IPS DF 4.7 (cell line): ENCODE data around the gene MCM3AP.
"Not testable (repeated sequence)": the region's sequence is repeated elsewhere in the genome, so short reads cannot be mapped to it uniquely, and the experiment has no call there.

Experiments used
- DNase-seq: peaks from one replicate; pipeline ENCODE4 v3.0.0-alpha.2; 2013; ENCODE audit warnings: low spot score; ENCODE audit errors: extremely low read depth

Gene MCM3AP

DNA sequence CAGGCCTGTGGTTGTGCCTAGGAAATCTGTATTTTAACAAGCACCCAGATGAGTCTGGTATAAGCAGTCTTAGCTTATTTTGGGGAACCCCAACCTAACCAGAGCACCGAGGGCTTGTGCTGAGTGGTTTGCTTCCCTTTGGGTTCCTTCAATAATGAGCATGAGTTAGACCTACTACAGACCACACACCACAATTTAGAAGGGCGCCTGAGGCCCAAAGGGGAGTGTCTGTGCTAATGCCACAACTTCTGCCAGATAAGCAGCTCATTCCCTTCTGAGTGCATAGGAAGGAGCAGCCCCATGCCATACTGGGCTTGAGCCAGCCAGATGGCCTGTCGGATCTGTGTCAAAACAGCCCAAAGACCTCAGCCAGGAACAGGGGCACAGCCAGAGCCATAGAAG lies 41.5 kb downstream of the MCM3AP start:
- DNase-seq, result no peak

DNA sequence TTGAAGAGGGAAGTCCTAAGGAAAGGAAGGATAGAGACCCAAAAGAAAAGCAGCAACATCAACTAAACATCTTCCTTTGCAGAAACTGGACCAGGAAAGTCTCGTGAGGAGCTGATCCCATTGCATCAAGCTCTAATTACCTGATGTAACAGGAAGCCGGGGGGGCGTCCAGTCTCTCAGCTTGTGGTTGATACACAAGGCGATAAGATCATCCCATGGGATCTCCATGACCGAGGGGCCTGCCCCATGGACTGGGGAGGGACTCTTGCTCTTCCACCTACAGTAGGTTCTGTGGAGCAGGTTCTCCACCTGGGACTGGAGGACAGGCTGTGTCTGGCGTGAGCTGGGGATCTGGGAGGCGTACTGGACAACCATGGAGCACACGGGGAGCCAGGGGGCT lies 42.1 kb downstream of the MCM3AP start:
- no peak for DNase-seq

DNA sequence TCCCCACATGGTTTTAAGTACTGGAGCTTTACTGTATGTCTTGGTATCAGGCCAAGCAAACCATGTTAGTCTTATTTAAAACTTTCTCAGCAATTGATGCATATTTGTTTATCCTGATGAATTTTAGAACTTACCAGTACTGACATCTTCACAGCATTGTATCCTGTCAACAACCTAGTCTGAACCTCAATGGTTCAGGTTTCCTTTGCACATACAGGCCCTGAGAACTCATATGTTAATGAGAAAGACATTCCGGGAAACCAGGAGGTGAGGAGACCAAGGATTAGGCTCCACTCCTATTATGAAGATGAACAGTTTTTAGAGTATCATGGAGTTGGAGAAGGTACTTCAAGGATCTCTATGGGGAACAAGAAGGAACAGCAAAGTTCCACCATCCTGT lies 43.8 kb downstream of the MCM3AP start:
- DNase-seq, result not testable (repeated sequence)

DNA sequence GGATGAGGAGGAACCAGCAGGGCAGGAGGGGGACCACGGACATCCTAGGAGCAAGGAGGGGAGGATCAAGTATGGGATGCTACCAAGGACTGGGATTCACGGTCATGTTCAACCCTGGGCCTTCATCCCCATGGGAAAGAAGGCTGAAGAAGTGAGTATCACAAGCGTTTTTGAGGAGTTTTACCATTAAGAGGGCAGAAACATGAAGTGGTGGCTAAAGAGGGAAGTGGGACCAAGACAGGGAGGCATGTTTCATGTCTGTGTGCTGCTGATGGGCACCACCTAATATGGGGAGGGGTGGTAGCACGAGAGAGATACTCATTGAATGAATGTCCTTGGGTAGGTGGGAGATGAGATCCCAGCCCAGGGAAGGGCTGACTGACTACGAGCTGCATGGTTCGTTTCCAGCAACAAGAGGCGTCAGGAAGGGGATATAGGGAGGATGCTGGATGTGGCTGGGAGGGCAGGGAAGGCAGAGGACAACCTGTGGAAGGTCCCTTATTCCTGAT lies 45.5 kb downstream of the MCM3AP start:
- DNase-seq, result no peak

DNA sequence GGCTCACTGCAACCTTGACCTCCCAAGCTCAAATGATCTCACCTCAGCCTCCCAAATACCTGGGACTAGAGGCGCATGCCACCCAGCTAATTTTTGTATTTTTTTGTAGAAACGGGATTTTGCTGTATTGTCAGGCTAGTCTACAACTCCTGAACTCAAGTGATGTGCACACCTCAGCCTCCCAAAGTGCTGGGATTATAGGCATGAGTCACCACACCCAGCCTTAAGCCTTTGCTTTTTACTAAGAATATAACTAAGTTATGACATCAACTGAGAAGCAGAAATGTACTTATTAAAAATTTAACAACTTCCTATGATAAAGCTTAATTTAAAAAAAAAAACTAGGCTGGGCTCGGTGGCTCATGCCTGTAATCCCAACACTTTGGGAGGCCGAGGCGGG lies 47.9 kb downstream of the MCM3AP start:
- DNase-seq, result no peak

DNA sequence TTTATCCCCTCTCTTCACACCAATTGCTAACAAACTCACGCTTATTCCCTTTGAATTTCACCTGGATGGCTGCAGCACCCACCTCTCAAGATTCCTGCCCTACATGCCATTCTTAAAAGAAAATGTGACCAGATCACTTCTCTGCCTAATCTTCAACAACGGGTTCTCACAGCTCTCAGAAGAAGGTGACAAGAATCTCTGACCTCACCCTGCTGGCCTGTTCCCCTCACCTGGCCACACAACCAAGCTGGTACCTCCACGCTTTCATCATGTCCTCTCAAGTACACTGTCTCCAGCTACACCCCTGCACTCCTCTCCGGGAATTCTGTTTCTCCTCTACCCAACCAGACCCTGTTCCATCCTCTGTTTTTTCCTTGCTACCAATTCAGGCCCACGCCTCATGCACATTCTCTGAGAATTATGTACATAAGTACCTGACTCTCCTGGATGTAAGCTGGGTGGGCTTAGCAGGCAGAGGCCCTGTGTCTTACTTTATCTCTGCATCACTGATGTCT lies 50.9 kb downstream of the MCM3AP start:
- no peak for DNase-seq

DNA sequence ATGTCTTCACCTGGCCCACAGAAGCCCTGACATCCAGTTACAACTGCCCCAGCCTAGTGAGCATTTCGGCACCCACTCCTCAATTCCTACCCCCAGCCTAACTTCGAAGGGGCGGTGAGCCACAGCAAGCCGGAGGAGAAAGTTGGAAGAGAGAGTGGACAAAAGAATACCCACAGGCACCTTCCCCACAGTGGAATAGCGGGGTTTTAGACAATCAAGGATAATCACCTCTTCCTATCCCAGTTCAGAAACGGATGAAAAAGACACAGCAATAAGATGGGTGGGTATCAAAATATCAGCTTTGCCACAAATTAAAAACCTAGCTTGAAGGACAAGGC lies 55.5 kb downstream of the MCM3AP start:
- no peak for DNase-seq

DNA sequence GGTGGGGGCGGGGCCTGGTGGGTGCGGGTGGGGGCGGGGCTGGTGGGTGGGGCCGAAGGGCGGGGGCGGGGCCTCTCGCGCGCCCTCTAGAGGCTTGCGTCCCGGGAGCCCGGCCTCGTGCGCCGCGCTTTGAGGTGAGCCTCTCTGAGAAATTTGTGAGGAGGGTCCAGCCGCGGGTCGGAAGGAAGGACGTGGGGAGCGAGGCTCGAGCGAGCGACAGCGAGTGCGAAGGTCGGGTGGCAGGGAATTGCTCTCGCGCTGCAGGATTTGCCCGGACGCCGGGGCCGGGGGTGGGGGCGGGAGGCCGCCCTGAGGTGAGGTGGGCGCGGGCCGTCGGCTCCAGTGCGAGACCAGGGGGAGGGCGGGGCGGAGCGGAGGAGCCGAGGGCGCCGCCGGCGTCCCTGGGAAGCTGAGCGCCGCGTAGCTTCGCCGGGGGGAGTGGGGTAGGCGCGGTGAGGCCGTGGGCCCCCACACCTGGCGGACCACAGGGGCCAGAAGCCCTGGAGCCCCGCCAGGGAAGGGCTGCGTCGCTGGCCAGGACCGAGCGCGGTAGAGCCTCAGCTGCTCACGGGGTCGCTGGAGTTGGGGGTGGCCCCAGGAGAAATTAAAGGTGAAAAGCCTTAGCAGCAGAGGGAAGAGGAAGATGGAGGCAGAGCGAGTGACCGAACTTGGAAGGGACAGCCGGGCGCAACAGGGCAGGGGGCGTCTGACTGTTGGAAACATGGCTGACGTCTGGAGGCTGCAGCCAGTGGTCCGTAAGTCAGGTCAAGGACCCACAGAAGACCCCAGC lies 56.1 kb downstream of the MCM3AP start:
- no peak for DNase-seq

DNA sequence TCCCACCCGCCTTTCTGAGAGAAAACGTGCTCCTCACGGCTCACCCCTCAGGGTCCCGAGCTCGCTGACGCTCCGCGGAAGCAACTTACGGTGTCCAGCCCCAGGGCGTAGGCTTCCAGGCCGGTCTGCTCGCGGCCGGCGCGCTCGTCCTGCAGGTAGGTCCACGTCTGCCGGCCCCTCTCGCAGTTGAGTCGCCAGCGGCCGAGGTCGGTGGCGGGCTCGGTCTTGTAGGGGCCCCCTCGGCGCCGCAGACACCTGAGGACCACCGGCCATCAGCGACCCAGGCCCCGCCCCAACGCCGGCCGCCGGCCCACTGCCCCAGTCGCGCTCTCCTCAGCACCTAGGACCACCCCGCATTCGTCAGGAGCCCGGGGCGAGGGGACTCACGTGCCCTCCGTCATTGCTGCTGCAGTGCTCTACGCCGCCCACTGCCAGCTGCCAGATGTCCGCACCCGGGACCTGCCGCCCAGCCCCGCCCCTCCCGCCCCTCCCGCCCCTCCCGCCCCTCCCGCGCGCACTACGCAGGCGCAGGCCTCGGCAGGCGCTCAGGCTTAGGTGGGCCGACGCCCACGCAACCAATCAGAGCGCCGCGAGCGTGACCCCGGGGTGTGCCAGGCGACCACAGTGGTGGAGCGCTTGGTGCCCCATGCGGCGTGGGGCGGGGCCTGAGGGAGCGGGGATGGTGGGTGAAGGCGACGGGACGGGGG lies 56.9 kb downstream of the MCM3AP start, which contains the start of gene LSS:
Gene LSS (minus strand): TSS at position 430 of the 707 bp plus-strand sequence. CDS start 29 bp downstream, at position 401.
- DNase-seq, result peak; percentile 60

DNA sequence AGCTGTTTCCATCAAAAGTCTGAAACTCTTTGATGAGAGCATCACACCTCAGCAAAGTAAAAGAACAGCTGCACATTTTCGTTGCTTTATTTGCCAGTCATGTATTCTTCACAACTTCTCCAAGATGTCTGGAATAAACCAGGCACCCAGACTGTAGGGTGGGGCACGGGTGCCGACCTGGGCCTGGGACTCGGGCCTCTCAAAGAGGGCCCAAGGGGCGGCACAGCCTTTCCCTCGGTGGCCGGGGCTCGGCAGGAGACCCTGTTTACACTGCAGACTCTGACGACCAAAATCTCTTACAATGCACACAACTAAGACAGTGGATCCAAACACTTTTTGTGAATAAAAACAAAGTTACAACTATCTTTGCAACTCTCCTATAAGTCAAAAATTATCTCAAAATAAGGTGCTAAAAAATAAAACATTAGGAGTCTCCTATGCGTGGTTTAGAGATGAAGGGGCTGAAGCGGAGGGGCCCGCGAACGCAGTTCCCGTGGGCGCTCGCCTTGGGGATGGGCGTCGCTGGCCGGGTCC lies 57.5 kb downstream of the MCM3AP start:
- no peak for DNase-seq

DNA sequence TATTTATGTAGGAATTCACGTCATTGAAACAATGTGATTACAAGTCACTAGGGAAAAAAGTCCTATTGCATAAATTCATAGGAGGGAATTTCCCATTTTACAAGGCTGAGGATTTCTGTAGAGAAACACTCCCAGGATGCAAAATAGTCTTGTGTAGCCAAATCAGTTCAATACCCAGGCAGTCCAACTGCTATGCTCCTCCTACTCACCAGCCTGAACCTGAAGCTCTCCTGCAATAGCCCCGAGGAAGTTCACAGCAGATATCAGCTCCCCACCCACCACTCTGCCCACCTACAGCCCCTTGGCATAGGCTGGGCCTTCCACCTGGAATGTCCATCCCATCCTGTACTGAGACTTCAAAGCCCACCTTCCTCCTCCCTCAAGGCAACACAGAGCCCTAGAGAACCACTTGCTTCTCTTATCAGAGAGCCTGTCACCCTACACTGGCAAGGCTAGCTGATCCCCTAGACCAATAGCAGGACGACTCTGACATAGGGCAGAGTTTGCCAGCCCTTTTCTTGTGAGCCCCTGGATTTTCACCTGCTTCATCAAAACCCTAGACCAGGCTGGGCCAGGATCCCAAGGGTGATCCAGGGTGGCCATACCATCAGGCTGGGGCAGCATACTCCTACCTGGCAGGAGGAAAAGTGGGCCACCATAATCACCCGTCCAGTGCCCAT lies 58.4 kb downstream of the MCM3AP start:
- DNase-seq, result no peak

DNA sequence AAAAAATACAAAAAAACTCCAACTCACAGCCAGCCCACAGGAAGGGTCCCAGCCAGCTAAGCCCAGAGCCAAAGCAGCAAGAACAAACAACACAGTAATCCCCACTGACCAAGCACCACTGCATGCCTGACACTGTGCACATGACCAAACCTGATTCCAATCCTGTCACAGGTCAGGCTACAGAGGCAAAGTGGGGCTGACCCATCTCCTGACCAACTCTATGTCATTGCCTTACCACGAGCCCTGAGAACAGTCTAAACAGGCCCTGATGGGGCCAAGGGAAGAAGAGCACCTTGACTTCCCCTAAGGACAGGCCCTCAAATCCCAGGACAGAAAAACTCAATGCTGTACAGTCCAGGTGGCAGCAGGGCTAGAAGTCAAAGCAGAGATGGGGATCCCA lies 59.3 kb downstream of the MCM3AP start:
- no peak for DNase-seq

DNA sequence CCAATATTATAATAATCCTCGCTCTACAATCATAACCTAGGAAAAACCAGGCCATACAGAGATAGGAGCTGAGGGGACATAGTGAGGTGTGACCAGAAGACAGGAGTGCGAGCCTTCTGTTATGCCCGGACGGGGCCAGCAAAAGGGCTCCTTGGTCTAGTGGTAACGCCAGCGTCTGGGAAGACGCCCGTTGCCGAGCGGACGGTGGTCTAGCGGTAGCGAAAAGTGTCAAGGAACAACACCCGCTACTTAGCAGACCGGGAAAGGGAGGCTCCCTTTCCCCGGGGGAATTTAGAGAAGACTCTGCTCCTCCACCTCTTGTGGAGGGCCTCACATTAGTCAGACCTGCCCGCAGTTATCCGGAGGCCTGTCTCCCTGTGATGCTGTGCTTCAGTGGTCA lies 61.8 kb downstream of the MCM3AP start:
- DNase-seq, result not testable (repeated sequence)

DNA sequence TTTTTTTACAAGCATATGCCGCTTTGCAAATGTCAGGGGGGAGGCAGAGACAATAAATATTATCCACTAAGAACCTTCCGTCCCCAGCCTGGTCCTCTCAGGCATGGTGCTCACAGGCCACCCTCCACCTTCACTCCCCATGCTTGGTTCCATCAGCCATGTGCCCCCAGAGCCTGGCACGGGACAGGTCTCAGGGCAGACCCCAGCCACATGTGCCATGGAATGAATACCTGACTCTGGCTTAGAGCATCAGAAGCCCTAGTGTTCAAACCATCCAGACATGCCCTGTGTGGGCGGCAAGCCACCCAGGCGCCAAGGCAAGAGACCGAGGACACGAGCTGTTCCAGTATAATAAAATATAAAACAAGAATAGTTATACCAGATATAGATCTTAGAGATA lies 62.2 kb downstream of the MCM3AP start:
- no peak for DNase-seq

DNA sequence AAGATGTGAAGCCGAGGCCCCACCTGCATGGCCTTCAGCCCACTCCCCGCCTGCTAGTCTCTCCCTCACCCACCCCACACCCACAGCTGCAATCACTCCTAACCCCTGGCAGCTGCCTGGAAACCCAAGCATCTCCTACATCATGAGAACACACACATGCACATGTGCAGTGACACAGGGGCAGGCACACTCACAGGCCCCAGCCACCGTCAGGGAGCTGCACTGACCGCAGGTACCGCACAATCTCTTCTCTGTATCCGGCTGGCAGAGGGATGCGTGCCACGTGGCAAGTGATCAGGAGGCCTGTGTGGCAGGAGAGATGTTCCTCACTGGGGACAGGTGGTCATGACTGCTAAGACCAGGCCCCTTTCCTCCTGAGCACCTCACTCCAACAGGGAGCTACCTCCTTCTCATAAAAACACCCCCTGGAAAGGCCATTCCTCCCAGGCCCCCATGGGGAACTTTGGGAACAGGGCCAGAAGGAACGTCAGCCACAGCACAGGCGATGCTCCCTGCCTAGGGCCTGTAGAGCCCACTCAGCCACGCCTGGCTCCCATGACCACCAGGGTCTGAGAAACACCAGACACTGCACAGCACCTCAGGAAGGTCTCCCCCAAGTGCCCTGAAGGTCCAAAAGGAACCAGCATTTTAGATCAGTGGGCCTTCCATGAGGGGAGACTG lies 62.8 kb downstream of the MCM3AP start:
- DNase-seq, result no peak

DNA sequence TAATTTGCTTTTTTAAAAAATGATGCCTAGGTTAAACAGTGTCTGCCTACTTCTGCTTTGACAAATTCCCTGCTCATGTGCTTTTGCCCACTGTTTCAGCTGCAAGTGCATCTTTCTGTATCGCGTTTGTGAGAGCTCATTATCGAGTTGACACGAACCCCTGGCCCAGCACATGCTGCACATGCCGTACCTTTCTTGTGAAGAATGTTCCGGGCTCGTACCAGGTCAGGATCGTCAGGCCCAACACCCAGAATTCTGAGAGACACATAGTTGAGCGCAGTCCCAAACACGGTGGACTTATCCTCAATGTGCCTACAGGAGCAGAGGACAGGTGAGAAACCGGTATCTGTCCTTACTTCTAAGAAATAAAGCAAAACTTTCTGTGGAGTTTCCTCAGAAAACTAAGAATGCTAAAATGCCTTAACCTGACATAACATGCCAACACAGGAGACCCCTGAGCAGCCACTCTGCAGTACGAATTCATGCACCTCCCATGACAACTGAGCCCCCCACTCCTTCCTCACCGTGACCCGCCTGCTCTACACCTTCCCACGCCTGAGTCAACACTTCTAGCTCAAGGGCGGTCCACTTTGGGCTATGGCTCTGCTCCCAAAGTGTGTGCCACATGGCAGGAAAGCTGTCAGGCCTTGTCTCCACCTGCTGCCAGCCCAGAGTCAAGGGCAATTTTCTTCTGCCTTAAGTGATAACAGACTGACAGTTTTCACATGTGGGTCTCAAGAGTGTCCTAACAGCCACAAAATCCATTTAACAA lies 63.6 kb downstream of the MCM3AP start:
- DNase-seq, result no peak

DNA sequence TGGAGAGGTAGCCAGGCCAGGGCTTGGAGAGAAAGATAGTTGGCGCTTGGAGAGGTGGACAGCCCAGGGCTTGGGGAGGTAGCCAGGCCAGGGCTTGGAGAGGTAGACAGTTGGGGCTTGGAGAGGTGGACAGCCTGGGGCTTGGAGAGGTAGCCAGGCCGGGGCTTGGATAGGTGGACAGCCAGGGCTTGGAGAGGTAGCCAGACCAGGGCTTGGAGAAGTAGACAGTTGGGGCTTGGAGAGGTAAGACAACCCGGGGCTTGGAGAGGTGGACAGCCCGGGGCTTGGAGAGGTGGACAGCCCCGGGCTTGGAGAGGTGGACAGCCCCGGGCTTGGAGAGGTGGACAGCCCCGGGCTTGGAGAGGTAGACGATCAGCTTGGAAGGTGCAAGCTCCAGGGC lies 64.6 kb downstream of the MCM3AP start:
- DNase-seq, result no peak

DNA sequence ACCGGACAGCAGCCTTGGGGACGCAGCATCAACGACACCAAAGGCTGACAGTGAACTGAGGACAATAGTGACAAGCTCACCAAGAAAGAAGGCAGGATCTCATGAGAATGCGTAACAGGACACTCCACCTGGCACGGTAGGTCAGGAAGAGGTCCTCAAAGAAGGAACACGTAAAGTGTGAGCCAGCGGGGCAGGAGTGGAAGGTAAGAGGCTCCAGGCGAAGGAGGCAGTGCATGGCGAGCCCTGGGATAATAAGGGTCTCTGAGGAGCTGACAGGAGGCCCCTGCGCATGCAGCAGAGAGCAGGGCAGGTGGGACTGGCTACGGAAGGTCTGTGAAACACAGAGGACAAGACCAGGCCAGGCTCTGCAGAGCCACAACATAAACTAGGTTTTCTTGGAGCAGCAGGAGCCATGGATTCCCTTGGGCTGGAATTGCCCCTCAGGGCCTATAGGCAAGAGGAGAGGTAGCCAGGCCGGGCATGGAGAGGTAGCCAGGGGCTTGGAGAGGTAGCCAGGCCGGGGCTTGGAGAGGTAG lies 65.1 kb downstream of the MCM3AP start:
- DNase-seq, result no peak

DNA sequence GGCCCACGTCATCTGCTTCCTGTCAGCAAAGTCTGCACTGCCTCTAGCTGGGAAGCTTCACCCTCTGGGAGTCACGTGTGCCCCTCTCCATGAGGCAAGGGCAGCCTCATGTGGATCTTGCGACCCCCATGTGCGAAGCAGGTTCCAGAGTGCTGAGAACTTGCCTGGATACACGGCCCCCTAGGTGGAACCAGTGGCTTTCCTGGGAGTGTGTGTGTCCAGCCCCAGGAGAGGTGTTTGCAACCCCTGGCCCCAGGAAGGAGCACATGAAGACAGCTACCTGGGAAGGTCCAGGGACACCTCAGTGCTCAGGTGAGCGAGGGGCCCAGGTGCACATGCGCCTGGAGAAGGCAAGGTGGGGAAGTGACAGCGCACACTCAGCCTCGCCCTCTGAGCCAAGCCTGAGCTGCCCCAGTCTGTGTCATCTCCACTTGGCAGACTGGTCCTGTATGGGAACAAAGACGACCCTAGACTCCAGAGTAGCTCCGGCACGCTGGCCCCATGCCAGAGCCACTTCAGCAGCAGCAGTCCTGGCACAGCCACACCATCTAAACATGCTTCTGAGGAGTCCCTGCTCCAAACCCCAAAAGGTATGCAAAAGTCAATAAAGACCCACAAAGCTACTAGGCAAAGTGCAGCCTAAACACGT lies 65.7 kb downstream of the MCM3AP start:
- DNase-seq, result no peak
